Gastrocnemius medialis (tissue), 4 donors: Measurements from ENCODE around the gene RTL1. TPM values are rescaled to one million over a fixed set of nuclear protein-coding genes. Genes with fewer than 3 reads are reported as not detected.

Experiments
- ATAC-seq, 2 donors: fragments of 150-250 bp; one replicate each; pipeline ENCODE4 v1.9.1; 2016
- DNase-seq, 2 donors: peaks; one replicate each; pipeline ENCODE4 v3.0.0-alpha.2; 2019
- H3K27ac ChIP-seq, 4 donors: fragments of 200-600 bp; sonication (generic); 1 replicate in 1 of 4; 2 replicates in 3 of 4; pipeline ENCODE4 v1.5.1; 2016 to 2018; ENCODE audit warnings: mild to moderate bottlenecking in 2 of 4, moderate library complexity in 1 of 4
- H3K27me3 ChIP-seq, 3 donors: fragments of 200-600 bp; sonication (generic) in 2 of 3; 1 replicate in 1 of 3; 2 replicates in 2 of 3; pipeline versions ENCODE4 v1.5.1 to v1.6.0; 2016 to 2019; ENCODE audit warnings: mild to moderate bottlenecking in 1 of 3, moderate library complexity in 1 of 3
- H3K36me3 ChIP-seq, 2 donors: fragments of 200-600 bp; sonication (generic) in 1 of 2; one replicate each; pipeline ENCODE4 v1.5.1; 2017 to 2018
- H3K4me1 ChIP-seq, 2 donors: fragments of 200-600 bp; sonication (generic) in 1 of 2; one replicate each; pipeline ENCODE4 v1.5.1; 2016 to 2017; ENCODE audit warnings: mild to moderate bottlenecking in 2 of 2
- H3K4me3 ChIP-seq, 4 donors: fragments of 200-600 bp; sonication (generic) in 3 of 4; 1 replicate in 1 of 4; 2 replicates in 3 of 4; pipeline ENCODE4 v1.5.1; 2016 to 2019; ENCODE audit warnings: mild to moderate bottlenecking in 2 of 4
- H3K9me3 ChIP-seq, 3 donors: fragments of 200-600 bp; sonication (generic) in 2 of 3; 1 replicate in 1 of 3; 2 replicates in 2 of 3; pipeline ENCODE4 v1.5.1; 2016 to 2019
- POLR2A ChIP-seq, 2 donors: fragments of 450-650 bp; IDR thresholded peaks; one replicate each; pipeline ENCODE4 v1.6.1; 2017; ENCODE audit warnings: antibody characterized with exemption in 2 of 2, mild to moderate bottlenecking in 2 of 2, moderate library complexity in 2 of 2
- in situ Hi-C, 4 donors: fragments of 200-750 bp; cut with MboI; loops; one replicate each; pipeline versions ENCODE4 v1.15.0 to v1.8.0; 2017; ENCODE audit warnings: low sequenced_read_pairs in 4 of 4
- intact Hi-C: fragments of 100-400 bp; cut with DNase I; formaldehyde crosslinking; loops from one replicate; pipeline ENCODE4 v1.15.1; 2023; ENCODE audit warnings: low total_unique reads
- total RNA-seq, 4 donors: library from RNA; depleted of rRNA; stranded (reverse); fragments of >200 nt; gene quantifications; one replicate each; pipeline versions ENCODE4 v1.1.0 to v1.2.3, GENCODE V29; 2016
- TF ChIP-seq, protein P1 (sequence below), 5 experiments: fragments of 450-650 bp in 3 of 5; fragments of 200-600 bp in 2 of 5; sonication (generic) in 2 of 5; IDR thresholded peaks in 4 of 5; conservative IDR thresholded peaks in 1 of 5; 1 replicate in 4 of 5; 2 replicates in 1 of 5; pipeline ENCODE4 v1.5.1; 2016 to 2019; ENCODE audit warnings: antibody characterized with exemption in 5 of 5, mild to moderate bottlenecking in 3 of 5, moderate library complexity in 3 of 5

RTL1 gene
- total RNA-seq, 4 donors from 2014 or later, result not detected

DNA sequence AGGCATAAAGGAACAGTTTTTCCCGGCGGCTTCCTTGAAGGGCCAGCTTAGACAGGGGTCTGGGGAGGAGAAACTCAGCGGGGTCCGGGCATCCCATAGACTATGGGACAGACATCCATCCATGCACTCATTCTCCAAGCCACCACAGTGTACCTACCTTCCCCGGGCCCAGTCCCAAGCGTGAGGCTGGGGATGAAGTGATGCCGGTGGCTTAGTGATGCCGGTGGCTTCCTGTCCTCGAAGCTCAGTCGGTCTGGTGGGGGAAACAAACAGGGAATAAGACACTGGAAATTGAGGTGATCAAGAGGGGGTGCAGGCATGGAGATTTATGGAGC lies 421 bp downstream of the RTL1 start:
- TF ChIP-seq, protein P1, sequence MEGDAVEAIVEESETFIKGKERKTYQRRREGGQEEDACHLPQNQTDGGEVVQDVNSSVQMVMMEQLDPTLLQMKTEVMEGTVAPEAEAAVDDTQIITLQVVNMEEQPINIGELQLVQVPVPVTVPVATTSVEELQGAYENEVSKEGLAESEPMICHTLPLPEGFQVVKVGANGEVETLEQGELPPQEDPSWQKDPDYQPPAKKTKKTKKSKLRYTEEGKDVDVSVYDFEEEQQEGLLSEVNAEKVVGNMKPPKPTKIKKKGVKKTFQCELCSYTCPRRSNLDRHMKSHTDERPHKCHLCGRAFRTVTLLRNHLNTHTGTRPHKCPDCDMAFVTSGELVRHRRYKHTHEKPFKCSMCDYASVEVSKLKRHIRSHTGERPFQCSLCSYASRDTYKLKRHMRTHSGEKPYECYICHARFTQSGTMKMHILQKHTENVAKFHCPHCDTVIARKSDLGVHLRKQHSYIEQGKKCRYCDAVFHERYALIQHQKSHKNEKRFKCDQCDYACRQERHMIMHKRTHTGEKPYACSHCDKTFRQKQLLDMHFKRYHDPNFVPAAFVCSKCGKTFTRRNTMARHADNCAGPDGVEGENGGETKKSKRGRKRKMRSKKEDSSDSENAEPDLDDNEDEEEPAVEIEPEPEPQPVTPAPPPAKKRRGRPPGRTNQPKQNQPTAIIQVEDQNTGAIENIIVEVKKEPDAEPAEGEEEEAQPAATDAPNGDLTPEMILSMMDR (IDR thresholded peaks at IDR 0.05 in 4 of 5, conservative IDR thresholded peaks at IDR 0.05 in 1 of 5), result no peak
- no peak for TF ChIP-seq POLR2A (IDR thresholded peaks at IDR 0.05)
- H3K27me3 ChIP-seq, result peaks cover 0 to 19% (median 13%) of the 10 kb centered on the region in 3 donors
- no peak for DNase-seq
- intact Hi-C loops (no loop called here), in situ Hi-C loops (no loop called here)
- H3K36me3 ChIP-seq, result no peaks in the 10 kb centered on the region
- no peak for ATAC-seq
- no peak overlapping the region for H3K4me3 ChIP-seq
- H3K4me1 ChIP-seq, result no peaks in the 10 kb centered on the region
- H3K9me3 ChIP-seq, result no peaks in the 10 kb centered on the region
- no peak overlapping the region for H3K27ac ChIP-seq

DNA sequence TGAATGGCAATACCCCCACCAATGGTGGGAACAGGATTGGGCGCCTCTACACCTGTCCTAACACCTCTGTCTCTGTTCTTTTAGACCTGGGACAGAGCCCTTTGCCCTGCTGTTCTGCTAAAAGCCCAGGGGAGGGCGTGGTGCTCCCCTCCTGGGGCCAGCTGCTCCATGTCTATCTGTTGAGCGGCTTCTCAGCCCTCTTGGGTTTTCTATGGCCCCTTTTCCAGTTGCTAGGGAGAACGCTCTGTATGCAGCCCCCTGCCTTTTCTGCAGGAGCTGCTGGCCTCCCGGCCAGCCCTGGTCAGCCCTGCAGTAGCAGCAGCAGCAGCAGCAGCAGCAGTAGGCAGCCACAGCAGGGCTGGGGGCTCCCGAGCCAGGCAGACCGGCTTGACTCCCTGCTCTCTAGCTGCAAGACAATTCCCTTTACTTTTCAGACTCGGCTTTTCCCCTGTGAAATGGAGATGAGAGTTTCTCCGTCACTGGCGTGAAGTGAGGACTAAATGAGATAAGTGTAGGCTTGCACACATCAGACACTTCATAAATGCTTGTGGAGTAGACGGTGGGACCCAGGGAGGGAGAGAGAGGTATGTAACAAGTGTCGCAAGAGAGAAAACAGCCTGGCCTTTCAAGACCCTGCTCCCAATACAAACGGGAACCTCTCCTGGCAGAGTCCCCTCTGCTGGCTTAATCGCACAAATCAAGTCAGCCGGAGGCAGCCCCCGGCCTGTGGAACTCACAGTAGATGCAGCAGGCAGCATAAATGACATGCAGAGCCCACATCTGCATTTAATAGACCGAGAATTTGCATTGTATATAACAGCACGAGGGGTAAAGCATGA lies 1.0 kb downstream of the RTL1 start:
- Histone ChIP-seq H3K36me3 (no peaks in the 10 kb centered on the region), H3K4me1 (no peaks in the 10 kb centered on the region), H3K27ac (no peak overlapping the region), H3K4me3 (no peak overlapping the region), H3K27me3 (peaks cover 0 to 19% (median 13%) of the 10 kb centered on the region in 3 donors), H3K9me3 (no peaks in the 10 kb centered on the region)
- DNase-seq, result no peak
- intact Hi-C loops (no loop called here), in situ Hi-C loops (no loop called here)
- TF ChIP-seq POLR2A (IDR thresholded peaks at IDR 0.05), result no peak
- TF ChIP-seq, protein P1 (IDR thresholded peaks at IDR 0.05 in 4 of 5, conservative IDR thresholded peaks at IDR 0.05 in 1 of 5), result no peak
- ATAC-seq, result no peak

DNA sequence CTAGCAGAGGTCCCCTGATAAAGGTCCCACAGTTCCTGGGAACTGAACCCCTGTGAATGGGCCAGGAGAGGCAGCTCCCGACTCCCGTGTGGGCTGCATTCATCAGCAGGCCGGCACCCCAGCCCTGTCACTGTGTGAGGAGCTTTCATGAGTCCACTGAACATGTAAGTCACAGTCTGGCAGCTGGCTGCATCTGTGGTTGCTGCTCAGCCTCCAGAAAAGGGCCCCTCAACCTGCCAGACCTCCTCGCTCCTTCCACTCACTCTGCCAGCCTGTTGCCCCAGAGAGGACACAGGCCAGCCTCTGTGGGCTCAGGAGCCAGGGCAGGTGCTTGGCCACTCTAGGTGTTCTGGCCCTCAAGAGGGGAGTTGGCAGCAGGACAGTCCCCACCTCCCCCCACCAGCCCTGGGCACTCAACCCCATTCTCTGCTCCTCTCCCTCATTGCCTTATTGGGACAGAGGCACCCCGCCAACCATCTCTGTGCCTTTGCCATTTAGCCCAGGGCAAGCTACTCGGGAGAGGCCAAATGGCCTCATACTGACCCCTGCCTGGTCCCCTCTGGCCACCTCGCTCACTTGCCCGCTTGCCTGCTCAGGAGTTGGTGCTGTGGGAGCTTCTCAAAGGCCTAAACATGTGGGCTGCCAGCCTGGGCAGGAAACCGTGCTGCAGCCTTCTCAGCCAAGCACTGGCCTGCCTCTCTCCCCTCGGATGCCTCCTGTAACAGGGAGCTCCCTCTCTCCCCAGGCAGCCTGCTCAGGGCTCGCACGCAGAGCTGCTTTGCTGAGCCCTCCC lies 1.9 kb downstream of the RTL1 start:
- ATAC-seq, result no peak
- no peaks in the 10 kb centered on the region for H3K4me1 ChIP-seq
- intact Hi-C loops, result no loop called here

DNA sequence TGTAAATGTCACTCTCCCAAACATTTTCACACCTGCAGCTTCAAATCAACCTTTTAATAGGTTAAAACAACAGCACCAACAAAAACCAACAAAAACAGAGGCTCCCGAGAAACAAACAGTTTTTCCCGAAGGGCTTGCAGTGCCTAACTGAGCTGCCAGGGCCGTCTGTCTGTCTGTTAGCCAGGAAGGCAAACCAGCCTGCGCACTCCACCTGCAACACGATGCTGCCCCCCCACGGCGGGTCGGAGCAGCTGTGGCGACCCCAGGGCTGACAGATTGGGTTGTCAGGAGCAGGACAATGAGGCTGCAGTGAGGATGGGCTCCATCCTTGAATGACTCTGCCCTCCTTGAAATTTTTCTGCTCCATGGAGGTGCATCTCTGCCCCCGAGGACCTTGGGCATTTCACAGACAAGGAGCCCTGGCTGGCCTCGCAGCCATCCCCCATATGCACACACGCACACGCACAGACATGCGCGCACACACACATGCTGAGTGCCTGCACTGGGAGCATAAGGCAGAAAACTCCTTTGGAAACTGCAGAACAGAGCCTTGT lies 2.6 kb downstream of the RTL1 start:
- H3K27me3 ChIP-seq, result peaks cover 0 to 16% (median 13%) of the 10 kb centered on the region in 3 donors
- TF ChIP-seq, protein P1 (IDR thresholded peaks at IDR 0.05 in 4 of 5, conservative IDR thresholded peaks at IDR 0.05 in 1 of 5), result peak in 1 of 5 experiments; percentile 28
- TF ChIP-seq POLR2A (IDR thresholded peaks at IDR 0.05), result no peak
- no peak for ATAC-seq
- H3K27ac ChIP-seq, result no peak overlapping the region
- DNase-seq, result no peak
- no peaks in the 10 kb centered on the region for H3K9me3 ChIP-seq
- H3K36me3 ChIP-seq, result no peaks in the 10 kb centered on the region
- H3K4me1 ChIP-seq, result no peaks in the 10 kb centered on the region
- intact Hi-C loops (no loop called here), in situ Hi-C loops (no loop called here)
- H3K4me3 ChIP-seq, result no peak overlapping the region

More for the DNA sequence above, 1.9 kb downstream of the RTL1 start:
- in situ Hi-C loops, result no loop called here
- TF ChIP-seq, protein P1 (IDR thresholded peaks at IDR 0.05 in 4 of 5, conservative IDR thresholded peaks at IDR 0.05 in 1 of 5), result no peak
- no peak for TF ChIP-seq POLR2A (IDR thresholded peaks at IDR 0.05)
- no peaks in the 10 kb centered on the region for H3K36me3 ChIP-seq
- H3K9me3 ChIP-seq, result no peaks in the 10 kb centered on the region
- H3K4me3 ChIP-seq, result no peak overlapping the region
- no peak overlapping the region for H3K27ac ChIP-seq
- no peak for DNase-seq
- H3K27me3 ChIP-seq, result peaks cover 0 to 18% (median 13%) of the 10 kb centered on the region in 3 donors
